Measurements from ENCODE around the gene VAMP1. TPM values are rescaled to one million over a fixed set of nuclear protein-coding genes. Genes with fewer than 3 reads are reported as not detected.

Gene VAMP1
- total RNA-seq, 2 donors from 2014 or later, result 5.6 to 17.8 TPM

DNA sequence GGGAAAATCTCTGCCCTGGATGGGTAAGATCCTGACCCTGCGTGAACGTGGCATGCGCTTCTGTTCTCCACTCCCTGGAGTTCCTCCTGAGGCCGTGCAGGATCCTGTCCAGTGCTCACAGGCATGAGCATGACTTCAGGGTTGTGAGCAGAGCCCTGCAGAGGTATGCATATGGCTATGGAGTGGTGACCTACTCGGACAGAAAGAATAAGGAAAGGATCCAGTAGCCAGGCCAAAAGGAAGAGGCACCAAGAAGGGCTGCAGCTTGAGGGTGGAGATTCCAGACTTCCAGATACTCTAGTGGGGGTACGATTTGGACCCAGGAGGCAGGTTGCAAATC lies 46.5 kb downstream of the VAMP1 start:
- WGBS, 2 experiments (ENCODE audit: insufficient coverage in 1 of 2, insufficient read length in 1 of 2), result 86 to 95% methylated on average over 3 to 6 of the region's 6 CpGs
- Histone ChIP-seq H3K9me3 (ENCODE audit: control insufficient read depth, low read length) (no peaks in the 10 kb centered on the region), H3K4me3 (ENCODE audit: low read length) (no peak overlapping the region), H3K9ac (ENCODE audit: extremely low read depth, low read length, poor library complexity, severe bottlenecking) (no peak overlapping the region), H3K27ac (ENCODE audit: low read depth, low read length) (no peak overlapping the region), H3K4me1 (ENCODE audit: control insufficient read depth, insufficient read depth, low read length) (no peaks in the 10 kb centered on the region), H3K36me3 (ENCODE audit: control insufficient read depth, insufficient read depth, low read length) (no peaks in the 10 kb centered on the region), H3K27me3 (ENCODE audit: control insufficient read depth, insufficient read depth, low read length, poor library complexity, severe bottlenecking) (no peaks in the 10 kb centered on the region)
- Mint-ChIP-seq H3K27ac (no peak overlapping the region), H3K36me3 (ENCODE audit: low read depth) (no peaks in the 10 kb centered on the region), H3K27me3 (ENCODE audit: insufficient read depth) (no peaks in the 10 kb centered on the region), H3K4me3 (no peak overlapping the region), H3K4me1 (no peaks in the 10 kb centered on the region), H3K9me3 (no peaks in the 10 kb centered on the region)
- TF ChIP-seq, protein P1, sequence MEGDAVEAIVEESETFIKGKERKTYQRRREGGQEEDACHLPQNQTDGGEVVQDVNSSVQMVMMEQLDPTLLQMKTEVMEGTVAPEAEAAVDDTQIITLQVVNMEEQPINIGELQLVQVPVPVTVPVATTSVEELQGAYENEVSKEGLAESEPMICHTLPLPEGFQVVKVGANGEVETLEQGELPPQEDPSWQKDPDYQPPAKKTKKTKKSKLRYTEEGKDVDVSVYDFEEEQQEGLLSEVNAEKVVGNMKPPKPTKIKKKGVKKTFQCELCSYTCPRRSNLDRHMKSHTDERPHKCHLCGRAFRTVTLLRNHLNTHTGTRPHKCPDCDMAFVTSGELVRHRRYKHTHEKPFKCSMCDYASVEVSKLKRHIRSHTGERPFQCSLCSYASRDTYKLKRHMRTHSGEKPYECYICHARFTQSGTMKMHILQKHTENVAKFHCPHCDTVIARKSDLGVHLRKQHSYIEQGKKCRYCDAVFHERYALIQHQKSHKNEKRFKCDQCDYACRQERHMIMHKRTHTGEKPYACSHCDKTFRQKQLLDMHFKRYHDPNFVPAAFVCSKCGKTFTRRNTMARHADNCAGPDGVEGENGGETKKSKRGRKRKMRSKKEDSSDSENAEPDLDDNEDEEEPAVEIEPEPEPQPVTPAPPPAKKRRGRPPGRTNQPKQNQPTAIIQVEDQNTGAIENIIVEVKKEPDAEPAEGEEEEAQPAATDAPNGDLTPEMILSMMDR (conservative IDR thresholded peaks at IDR 0.05), result no peak
- no peak for DNase-seq

DNA sequence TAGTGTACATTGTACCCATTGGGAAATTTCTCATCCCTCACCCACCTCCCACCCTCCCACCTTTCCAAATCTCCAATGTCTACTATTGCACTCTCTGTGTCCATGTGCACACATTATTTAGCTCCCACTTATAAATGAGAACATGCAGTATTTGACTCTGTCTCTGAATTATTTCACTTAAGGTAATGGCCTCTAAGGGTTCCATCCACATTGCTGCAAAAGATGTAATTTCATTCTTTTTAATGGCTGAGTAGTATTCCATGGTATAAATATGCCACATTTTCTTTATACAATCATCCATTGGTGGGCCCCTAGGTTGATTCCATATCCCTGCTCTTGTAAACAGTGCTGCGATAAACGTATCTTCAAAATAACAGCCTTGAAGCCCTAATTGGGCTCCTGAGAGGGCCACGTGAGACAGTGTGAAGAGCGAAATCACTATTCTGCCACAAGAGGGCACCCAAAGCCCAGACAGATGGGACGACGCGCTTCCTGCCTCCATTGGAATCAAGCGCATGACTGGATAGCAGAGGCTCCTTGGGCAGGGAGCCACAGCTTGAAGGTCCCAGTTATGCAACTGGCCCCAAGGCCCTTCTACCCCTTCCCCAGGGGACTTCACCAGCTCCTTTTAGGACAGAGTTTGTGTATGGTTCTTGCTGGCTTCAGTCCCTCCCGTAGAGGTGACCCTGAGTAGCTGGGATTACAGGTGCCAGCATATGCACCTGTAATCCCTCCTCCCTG lies 47.0 kb downstream of the VAMP1 start:
- H3K27me3 ChIP-seq (ENCODE audit: control insufficient read depth, insufficient read depth, low read length, poor library complexity, severe bottlenecking), result no peaks in the 10 kb centered on the region
- no peaks in the 10 kb centered on the region for H3K27me3 Mint-ChIP-seq (ENCODE audit: insufficient read depth)

DNA sequence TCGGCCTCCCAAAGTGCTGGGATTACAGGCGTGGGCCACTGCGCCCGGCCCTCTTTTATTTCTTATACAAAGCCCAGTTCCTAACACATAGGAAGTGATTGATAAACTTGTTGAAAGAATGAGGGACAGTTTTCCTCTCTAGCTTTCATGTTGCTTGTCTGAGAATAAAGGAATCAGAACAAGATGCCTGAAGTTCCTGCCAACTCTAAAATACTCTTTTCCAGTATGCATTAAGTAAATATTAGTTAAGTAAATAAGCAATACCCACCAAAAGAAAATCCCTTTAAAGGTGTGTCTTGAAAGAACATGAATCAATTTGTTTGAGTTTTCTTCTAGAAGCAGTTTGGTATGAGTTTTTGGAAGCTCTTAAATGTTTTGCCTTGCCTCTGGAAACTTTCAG lies 50.1 kb downstream of the VAMP1 start:
- Mint-ChIP-seq H3K9me3 (no peaks in the 10 kb centered on the region), H3K27ac (no peak overlapping the region), H3K36me3 (ENCODE audit: low read depth) (no peaks in the 10 kb centered on the region), H3K27me3 (ENCODE audit: insufficient read depth) (peaks cover 3% of the 10 kb centered on the region), H3K4me1 (no peaks in the 10 kb centered on the region), H3K4me3 (no peak overlapping the region)
- Histone ChIP-seq H3K4me1 (ENCODE audit: control insufficient read depth, insufficient read depth, low read length) (no peaks in the 10 kb centered on the region), H3K27me3 (ENCODE audit: control insufficient read depth, insufficient read depth, low read length, poor library complexity, severe bottlenecking) (no peaks in the 10 kb centered on the region), H3K27ac (ENCODE audit: low read depth, low read length) (no peak overlapping the region), H3K4me3 (ENCODE audit: low read length) (no peak overlapping the region), H3K9me3 (ENCODE audit: control insufficient read depth, low read length) (no peaks in the 10 kb centered on the region), H3K9ac (ENCODE audit: extremely low read depth, low read length, poor library complexity, severe bottlenecking) (no peak overlapping the region), H3K36me3 (ENCODE audit: control insufficient read depth, insufficient read depth, low read length) (no peaks in the 10 kb centered on the region)
- WGBS, 2 experiments (ENCODE audit: insufficient coverage in 1 of 2, insufficient read length in 1 of 2), result 100% methylated on average over 3 of the region's 4 CpGs; no CpG with 5 or more reads in 1 of the 2 experiments
- DNase-seq, result no peak
- TF ChIP-seq, protein P1 (conservative IDR thresholded peaks at IDR 0.05), result no peak

More for the DNA sequence above, 47.0 kb downstream of the VAMP1 start:
- DNase-seq, result peak; percentile 95
- H3K36me3 Mint-ChIP-seq (ENCODE audit: low read depth), result no peaks in the 10 kb centered on the region
- H3K36me3 ChIP-seq (ENCODE audit: control insufficient read depth, insufficient read depth, low read length), result no peaks in the 10 kb centered on the region
- no peaks in the 10 kb centered on the region for H3K9me3 Mint-ChIP-seq
- H3K4me1 ChIP-seq (ENCODE audit: control insufficient read depth, insufficient read depth, low read length), result no peaks in the 10 kb centered on the region
- 18 to 28% methylated on average over 9 of the region's 9 CpGs for WGBS, 2 experiments (ENCODE audit: insufficient coverage in 1 of 2, insufficient read length in 1 of 2)
- no peak overlapping the region for H3K9ac ChIP-seq (ENCODE audit: extremely low read depth, low read length, poor library complexity, severe bottlenecking)
- H3K27ac ChIP-seq (ENCODE audit: low read depth, low read length), result no peak overlapping the region
- no peaks in the 10 kb centered on the region for H3K9me3 ChIP-seq (ENCODE audit: control insufficient read depth, low read length)
- no peaks in the 10 kb centered on the region for H3K4me1 Mint-ChIP-seq
- H3K4me3 ChIP-seq (ENCODE audit: low read length), result no peak overlapping the region
- H3K4me3 Mint-ChIP-seq, result no peak overlapping the region
- TF ChIP-seq, protein P1 (conservative IDR thresholded peaks at IDR 0.05), result peak; percentile 100
- H3K27ac Mint-ChIP-seq, result no peak overlapping the region

All from endodermal cell (in vitro differentiated cells).